Subcutaneous abdominal adipose tissue (tissue), 5 donors: ENCODE data around the gene ZNF710.

Experiments used
- H3K27ac ChIP-seq: one replicate; pipeline ENCODE4 v1.7.0; 2013; ENCODE audit warnings: low read depth, mild to moderate bottlenecking, inconsistent platforms, low read length, moderate library complexity
- H3K27me3 ChIP-seq, 5 donors: one replicate each; pipeline ENCODE4 v1.7.0; 2013; ENCODE audit warnings: low read length in 5 of 5, inconsistent platforms in 1 of 5; ENCODE audit not compliant: control insufficient read depth in 5 of 5, insufficient read depth in 4 of 5
- H3K36me3 ChIP-seq, 5 donors: one replicate each; pipeline ENCODE4 v1.7.0; 2013; ENCODE audit warnings: low read length in 5 of 5; ENCODE audit not compliant: control insufficient read depth in 5 of 5, insufficient read depth in 5 of 5
- H3K4me1 ChIP-seq, 5 donors: one replicate each; pipeline ENCODE4 v1.7.0; 2013; ENCODE audit warnings: low read length in 5 of 5, mild to moderate bottlenecking in 3 of 5, moderate library complexity in 1 of 5; ENCODE audit not compliant: control insufficient read depth in 5 of 5, insufficient read depth in 5 of 5
- H3K4me3 ChIP-seq, 5 donors: one replicate each; pipeline ENCODE4 v1.7.0; 2013; ENCODE audit warnings: low read length in 5 of 5, low read depth in 1 of 5
- H3K9ac ChIP-seq, 5 donors: one replicate each; pipeline ENCODE4 v1.7.0; 2013; ENCODE audit warnings: low read length in 5 of 5, mild to moderate bottlenecking in 4 of 5, moderate library complexity in 3 of 5
- H3K9me3 ChIP-seq, 5 donors: one replicate each; pipeline ENCODE4 v1.7.0; 2013; ENCODE audit warnings: low read length in 5 of 5; ENCODE audit not compliant: control insufficient read depth in 5 of 5
- donor health status: healthy.
- donor health status: healthy.
- donor health status: healthy.
- donor health status: healthy.
- donor health status: healthy.

ZNF710 gene

GRCh38 chr15:90004252-90004651, 3.1 kb downstream of the ZNF710 start:
- H3K9ac ChIP-seq = peak overlapping the region in 3 of 5 donors; percentile 13 to 68 (median 16)
- no peaks in the 10 kb centered on the region for H3K9me3 ChIP-seq
- H3K27ac ChIP-seq = peak overlapping the region; percentile 45
- peak overlapping the region in 2 of 5 donors; percentile 0 to 79 for H3K4me3 ChIP-seq
- peaks cover 0 to 2% (median 0%) of the 10 kb centered on the region in 5 donors for H3K27me3 ChIP-seq
- H3K36me3 ChIP-seq = no peaks in the 10 kb centered on the region
- peaks cover 3 to 57% (median 37%) of the 10 kb centered on the region in 5 donors for H3K4me1 ChIP-seq

GRCh38 chr15:90004671-90005070, 3.5 kb downstream of the ZNF710 start:
- Histone ChIP-seq H3K4me3 (peak overlapping the region in 1 of 5 donors; percentile 0), H3K9me3 (no peaks in the 10 kb centered on the region), H3K4me1 (peaks cover 2 to 57% (median 35%) of the 10 kb centered on the region in 5 donors)

GRCh38 chr15:90006217-90007075, 5.3 kb downstream of the ZNF710 start:
- Histone ChIP-seq H3K27ac (no peak overlapping the region), H3K9me3 (peaks cover 0 to 4% (median 0%) of the 10 kb centered on the region in 5 donors), H3K9ac (no peak overlapping the region), H3K4me3 (no peak overlapping the region), H3K36me3 (no peaks in the 10 kb centered on the region), H3K27me3 (no peaks in the 10 kb centered on the region), H3K4me1 (peaks cover 0 to 49% (median 24%) of the 10 kb centered on the region in 5 donors)

More at GRCh38 chr15:90004671-90005070, 3.5 kb downstream of the ZNF710 start:
- Histone ChIP-seq H3K27ac (peak overlapping the region; percentile 55), H3K9ac (peak overlapping the region in 3 of 5 donors; percentile 13 to 68 (median 16)), H3K36me3 (no peaks in the 10 kb centered on the region), H3K27me3 (peaks cover 0 to 2% (median 0%) of the 10 kb centered on the region in 5 donors)

DNA sequence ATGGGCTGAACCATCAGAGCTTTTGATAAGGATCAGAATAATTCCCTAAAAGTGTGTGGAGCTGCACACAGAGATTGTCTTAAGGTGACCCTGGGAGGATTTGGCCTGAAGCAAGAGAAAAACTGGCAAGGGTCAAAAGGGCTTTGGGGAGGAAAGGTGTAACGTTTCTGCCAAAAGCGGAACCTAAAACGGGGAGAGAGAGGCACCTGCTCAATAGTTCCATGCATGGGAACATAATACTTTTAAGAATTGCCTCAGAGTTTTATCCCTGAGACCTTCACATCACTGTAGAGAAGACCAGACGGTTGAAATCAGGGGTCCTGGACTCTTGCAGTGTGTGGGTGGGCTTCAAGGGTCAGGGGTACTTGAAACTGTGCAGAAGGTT, 5.9 kb downstream of the ZNF710 start:
- H3K9me3 ChIP-seq = peaks cover 0 to 9% (median 0%) of the 10 kb centered on the region in 5 donors
- H3K9ac ChIP-seq = no peak overlapping the region
- H3K27ac ChIP-seq = no peak overlapping the region
- no peaks in the 10 kb centered on the region for H3K27me3 ChIP-seq
- peaks cover 0 to 49% (median 24%) of the 10 kb centered on the region in 5 donors for H3K4me1 ChIP-seq
- no peak overlapping the region for H3K4me3 ChIP-seq
- no peaks in the 10 kb centered on the region for H3K36me3 ChIP-seq

- no peaks in the 10 kb centered on the region for H3K27me3 ChIP-seq
Measured at GRCh38 chr15:90008607-90009006, 7.5 kb downstream of the ZNF710 start.

GRCh38 chr15:90009301-90010022, 8.3 kb downstream of the ZNF710 start:
- peaks cover 0 to 40% (median 4%) of the 10 kb centered on the region in 5 donors for H3K4me1 ChIP-seq
- H3K9ac ChIP-seq = no peak overlapping the region
- H3K4me3 ChIP-seq = no peak overlapping the region
- no peaks in the 10 kb centered on the region for H3K27me3 ChIP-seq
- H3K27ac ChIP-seq = no peak overlapping the region
- no peaks in the 10 kb centered on the region for H3K36me3 ChIP-seq
- peaks cover 0 to 9% (median 0%) of the 10 kb centered on the region in 5 donors for H3K9me3 ChIP-seq

More at GRCh38 chr15:90008607-90009006, 7.5 kb downstream of the ZNF710 start:
- no peak overlapping the region for H3K9ac ChIP-seq
- no peak overlapping the region for H3K27ac ChIP-seq
- no peaks in the 10 kb centered on the region for H3K36me3 ChIP-seq
- H3K4me1 ChIP-seq = peaks cover 0 to 45% (median 13%) of the 10 kb centered on the region in 5 donors
- peaks cover 0 to 9% (median 0%) of the 10 kb centered on the region in 5 donors for H3K9me3 ChIP-seq
- no peak overlapping the region for H3K4me3 ChIP-seq

DNA sequence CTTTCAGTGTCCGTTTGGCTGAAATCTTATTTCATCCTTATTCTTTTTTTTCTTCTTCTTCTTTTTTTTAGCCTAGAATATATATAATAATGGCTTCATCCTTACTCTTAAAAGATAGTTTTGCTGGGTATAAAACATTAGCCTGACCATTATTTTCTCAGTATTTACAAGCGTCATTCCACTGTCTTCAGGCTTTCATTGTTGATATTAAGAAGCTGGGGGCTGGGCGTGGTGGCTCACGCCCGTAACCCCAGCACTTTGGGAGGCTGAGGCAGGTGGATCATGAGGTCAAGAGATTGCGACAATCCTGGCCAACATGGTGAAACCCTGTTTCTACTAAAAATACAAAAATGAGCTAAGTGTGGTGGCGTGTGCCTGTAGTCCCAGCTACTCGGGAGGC, 10.6 kb downstream of the ZNF710 start:
- H3K4me1 ChIP-seq = peaks cover 0 to 23% (median 3%) of the 10 kb centered on the region in 5 donors
- peaks cover 0 to 9% (median 0%) of the 10 kb centered on the region in 5 donors for H3K9me3 ChIP-seq
- H3K36me3 ChIP-seq = no peaks in the 10 kb centered on the region
- H3K27me3 ChIP-seq = no peaks in the 10 kb centered on the region
- no peak overlapping the region for H3K27ac ChIP-seq
- no peak overlapping the region for H3K9ac ChIP-seq
- no peak overlapping the region for H3K4me3 ChIP-seq

DNA sequence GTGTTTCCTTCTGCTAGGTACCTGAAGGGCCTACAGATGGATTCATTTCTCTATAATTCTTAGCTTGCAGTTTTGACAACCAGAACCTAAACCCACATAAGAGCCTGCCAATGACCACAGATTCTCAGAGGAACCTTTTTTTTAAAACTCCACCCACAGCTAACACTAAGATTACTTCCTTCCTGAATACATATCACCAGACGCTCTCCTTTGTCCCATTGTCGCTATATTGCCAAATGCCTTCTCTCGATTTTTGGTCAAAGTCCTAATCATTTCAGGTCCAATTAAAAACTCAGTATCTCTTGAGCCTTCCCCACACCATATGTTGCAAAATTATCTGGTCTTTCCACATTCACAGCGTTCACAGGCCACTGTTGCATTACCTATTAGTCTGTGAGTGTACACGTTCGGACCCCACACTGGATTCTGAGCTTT, 12.4 kb downstream of the ZNF710 start:
- Histone ChIP-seq H3K27ac (no peak overlapping the region), H3K9me3 (peaks cover 0 to 9% (median 0%) of the 10 kb centered on the region in 5 donors), H3K36me3 (no peaks in the 10 kb centered on the region), H3K4me3 (no peak overlapping the region), H3K4me1 (peaks cover 0 to 23% (median 3%) of the 10 kb centered on the region in 5 donors), H3K27me3 (no peaks in the 10 kb centered on the region), H3K9ac (no peak overlapping the region)

DNA sequence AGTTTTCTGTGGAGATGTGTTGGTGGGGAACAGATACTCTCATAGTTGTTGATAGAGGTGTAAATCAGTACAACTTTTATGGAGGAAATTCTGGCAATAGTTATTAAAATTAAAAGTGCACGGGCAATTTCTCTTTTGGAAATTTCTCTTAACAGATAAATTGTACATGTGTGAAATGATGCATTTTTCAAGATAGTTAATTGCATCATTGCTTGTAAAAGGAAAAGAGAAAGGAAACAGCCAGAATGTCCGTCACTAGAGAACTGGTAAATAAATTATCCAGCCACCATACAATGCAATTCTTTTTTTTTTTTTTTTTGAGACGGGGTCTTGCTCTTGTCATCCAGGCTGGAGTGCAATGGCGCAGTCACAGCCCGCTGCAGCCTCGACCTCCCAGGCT, 14.2 kb downstream of the ZNF710 start:
- Histone ChIP-seq H3K4me3 (no peak overlapping the region), H3K9ac (no peak overlapping the region), H3K36me3 (no peaks in the 10 kb centered on the region), H3K9me3 (peaks cover 0 to 9% (median 0%) of the 10 kb centered on the region in 5 donors), H3K27ac (no peak overlapping the region), H3K27me3 (no peaks in the 10 kb centered on the region), H3K4me1 (peaks cover 3 to 24% (median 9%) of the 10 kb centered on the region in 5 donors)
